Astrocyte of the spinal cord (primary cell): Measurements from ENCODE around the gene ST8SIA4.

Experiments
- DNase-seq: peaks from one replicate; pipeline ENCODE4 v3.0.0; 2011; ENCODE audit warnings: low read depth, low spot score
- H3K4me3 ChIP-seq: 2 replicates; pipeline ENCODE4 v1.5.1; 2011; ENCODE audit warnings: low read depth, mild to moderate bottlenecking, low read length, moderate library complexity
- CTCF ChIP-seq: IDR thresholded peaks from 2 replicates; pipeline ENCODE4 v1.5.1; 2012; ENCODE audit warnings: low read depth, mild to moderate bottlenecking, low read length, inconsistent platforms
- in situ Hi-C: cut with HindIII; loops from 2 replicates; pipeline ENCODE4 v1.10.0; 2017; ENCODE audit warnings: low sequenced_read_pairs

The ST8SIA4 gene

GRCh38 chr5:100872408-100873190 is 30.5 kb downstream of the ST8SIA4 start:
- DNase-seq: no peak
- no peak for TF ChIP-seq CTCF
- H3K4me3 ChIP-seq: no peak overlapping the region
- in situ Hi-C loops: no loop called here

GRCh38 chr5:100867039-100867562 is 36.0 kb downstream of the ST8SIA4 start:
- H3K4me3 ChIP-seq: no peak overlapping the region
- no peak for TF ChIP-seq CTCF
- DNase-seq: no peak
- in situ Hi-C loops: no loop called here

GRCh38 chr5:100864931-100865330 is 38.2 kb downstream of the ST8SIA4 start:
- TF ChIP-seq CTCF: no peak
- no peak for DNase-seq
- in situ Hi-C loops: no loop called here
- no peak overlapping the region for H3K4me3 ChIP-seq

GRCh38 chr5:100863739-100864138 is 39.3 kb downstream of the ST8SIA4 start:
- in situ Hi-C loops: no loop called here
- TF ChIP-seq CTCF: no peak
- no peak for DNase-seq
- H3K4me3 ChIP-seq: no peak overlapping the region

- in situ Hi-C loops: no loop called here
- DNase-seq: no peak
- TF ChIP-seq CTCF: no peak
- no peak overlapping the region for H3K4me3 ChIP-seq
Observed at GRCh38 chr5:100861148-100861547, 41.9 kb downstream of the ST8SIA4 start.

GRCh38 chr5:100860407-100860806 is 42.7 kb downstream of the ST8SIA4 start:
- H3K4me3 ChIP-seq: no peak overlapping the region
- no peak for DNase-seq
- TF ChIP-seq CTCF: no peak
- in situ Hi-C loops: no loop called here
